Left cardiac atrium (tissue), 4 donors: ENCODE data around the gene PARP14. TPM values are rescaled to one million over a fixed set of nuclear protein-coding genes. Genes with fewer than 3 reads are reported as not detected.
A peak's percentile ranks its signal among the peaks of the same experiment; 100 is the strongest.
"Not testable (repeated sequence)": the region's sequence is repeated elsewhere in the genome, so short reads cannot be mapped to it uniquely, and the experiment has no call there.

Experiments used
- ATAC-seq, 2 donors: fragments of 200-7000 bp; cut with Tn5 transposase; one replicate each; pipeline ENCODE4 v1.9.1; 2020; ENCODE audit warnings: mild to moderate bottlenecking in 2 of 2, moderate library complexity in 2 of 2
- DNase-seq: peaks from one replicate; pipeline ENCODE4 v3.0.0-alpha.2; 2020
- intact Hi-C, 2 donors: fragments of 100-400 bp; cut with DNase I; formaldehyde crosslinking; loops; one replicate each; pipeline versions ENCODE4 v1.14.1 to v1.15.1; 2022 to 2023
- total RNA-seq, 2 donors: library from RNA; stranded (reverse); fragmentation: NEBNext Ultra II Directional; extraction: Animal tissue kit (Norgen Biotek cat#: 25700); gene quantifications; one replicate each; pipeline ENCODE4 v1.2.1, GENCODE V29; 2021
- donor health status: DM: no; HTN: yes; CAD: no.
- donor health status: DM: no; HTN: yes; CAD: no; lungs with severe emphysema.
- donor health status: DM: yes; HTN: yes; CAD: no.
- donor health status: Dilated cardiomyopathy.

The PARP14 gene
- total RNA-seq, 2 donors from 2014 or later, result 16.4 to 23.4 TPM

GRCh38 chr3:122705379-122705778, 24.7 kb downstream of the PARP14 start:
- intact Hi-C loops, result no loop called here
- DNase-seq (no peak), ATAC-seq (no peak)

GRCh38 chr3:122710616-122711251, 30.1 kb downstream of the PARP14 start:
- intact Hi-C loops, ATAC-seq, DNase-seq: not testable (repeated sequence)

- DNase-seq, result no peak
- no peak for ATAC-seq
- intact Hi-C loops, result no loop called here
These were observed 33.6 kb downstream of the PARP14 start for GRCh38 chr3:122714273-122714672.

GRCh38 chr3:122716667-122717066, 36.0 kb downstream of the PARP14 start:
- intact Hi-C loops, result no loop called here
- no peak for DNase-seq
- no peak for ATAC-seq

- DNase-seq (no peak), ATAC-seq (no peak)
- intact Hi-C loops, result no loop called here
These were observed 38.8 kb downstream of the PARP14 start for GRCh38 chr3:122719273-122719921.

GRCh38 chr3:122725106-122725505, 44.5 kb downstream of the PARP14 start:
- intact Hi-C loops, result no loop called here
- DNase-seq (no peak), ATAC-seq (no peak)

GRCh38 chr3:122727294-122727693, 46.7 kb downstream of the PARP14 start:
- DNase-seq (no peak), ATAC-seq (no peak)
- intact Hi-C loops, result no loop called here

GRCh38 chr3:122727766-122728165, 47.1 kb downstream of the PARP14 start:
- no peak for DNase-seq
- no peak for ATAC-seq
- intact Hi-C loops, result no loop called here

- DNase-seq, result no peak
- intact Hi-C loops, result no loop called here
- ATAC-seq, result no peak
These were observed 47.5 kb downstream of the PARP14 start for GRCh38 chr3:122728186-122728585.

- no peak for ATAC-seq
- intact Hi-C loops, result no loop called here
- DNase-seq, result no peak
These were observed 48.3 kb downstream of the PARP14 start for GRCh38 chr3:122728756-122729514.

GRCh38 chr3:122730240-122730639, 49.6 kb downstream of the PARP14 start:
- no peak for ATAC-seq
- intact Hi-C loops, result no loop called here
- DNase-seq, result no peak

- intact Hi-C loops, DNase-seq, ATAC-seq: not testable (repeated sequence)
These were observed 52.3 kb downstream of the PARP14 start for GRCh38 chr3:122732682-122733525.

- intact Hi-C loops, result no loop called here
- ATAC-seq (no peak), DNase-seq (no peak)
These were observed 58.5 kb downstream of the PARP14 start for GRCh38 chr3:122739172-122739571.

GRCh38 chr3:122742234-122742633, 61.6 kb downstream of the PARP14 start:
- intact Hi-C loops, result no loop called here
- ATAC-seq, result no peak
- DNase-seq, result no peak

- intact Hi-C loops, result no loop called here
- DNase-seq, result no peak
- no peak for ATAC-seq
These were observed 63.0 kb downstream of the PARP14 start for GRCh38 chr3:122743581-122744120.

- ATAC-seq, result no peak
- DNase-seq, result no peak
- intact Hi-C loops, result no loop called here
These were observed 64.9 kb downstream of the PARP14 start for GRCh38 chr3:122745369-122746021.

GRCh38 chr3:122747295-122747694, 66.7 kb downstream of the PARP14 start:
- intact Hi-C loops, DNase-seq, ATAC-seq: not testable (repeated sequence)

GRCh38 chr3:122748347-122748746, 67.7 kb downstream of the PARP14 start:
- intact Hi-C loops, result no loop called here
- DNase-seq (no peak), ATAC-seq (no peak)

GRCh38 chr3:122754929-122755328, 74.3 kb downstream of the PARP14 start:
- ATAC-seq, result peak in 1 of 2 donors; percentile 46
- no peak for DNase-seq
- intact Hi-C loops, result no loop called here
